OCI-LY1 (cell line): ENCODE results near the gene RPL28.

Experiments
- H2AFZ ChIP-seq: fragments of 200-600 bp; sonication (generic), shearing (Covaris generic); 2 replicates; pipeline ENCODE4 v1.6.0; 2014; ENCODE audit warnings: antibody characterized with exemption, mild to moderate bottlenecking, low read length
- H3F3A ChIP-seq: fragments of 200-600 bp; sonication (generic), shearing (Covaris generic); 2 replicates; pipeline ENCODE4 v1.6.0; 2014; ENCODE audit warnings: mild to moderate bottlenecking, antibody characterized with exemption, low read length, moderate library complexity; ENCODE audit not compliant: insufficient read depth
- H3K27ac ChIP-seq: fragments of 200-600 bp; sonication (generic); 2 replicates; pipeline ENCODE4 v1.5.1; 2014; ENCODE audit warnings: low read length, mixed run types, mild to moderate bottlenecking, low read depth; ENCODE audit not compliant: poor library complexity, severe bottlenecking
- H3K27me3 ChIP-seq: fragments of 200-600 bp; sonication (generic); 2 replicates; pipeline ENCODE4 v1.6.0; 2014; ENCODE audit warnings: antibody characterized with exemption, mild to moderate bottlenecking, low read length, moderate library complexity; ENCODE audit not compliant: insufficient read depth
- H3K36me3 ChIP-seq: fragments of 200-600 bp; sonication (generic); 2 replicates; pipeline ENCODE4 v1.6.1; 2014; ENCODE audit warnings: mild to moderate bottlenecking, antibody characterized with exemption, low read length, moderate library complexity, mixed read lengths; ENCODE audit not compliant: insufficient read depth
- H3K4me1 ChIP-seq: fragments of 200-600 bp; sonication (generic); 2 replicates; pipeline ENCODE4 v1.5.1; 2014; ENCODE audit warnings: mild to moderate bottlenecking, low read length, moderate library complexity; ENCODE audit not compliant: insufficient read depth, severe bottlenecking
- H3K4me2 ChIP-seq: fragments of 200-600 bp; sonication (generic), shearing (Covaris generic); 2 replicates; pipeline ENCODE4 v1.6.1; 2014; ENCODE audit warnings: low read length
- H3K4me3 ChIP-seq: fragments of 200-600 bp; sonication (generic); 2 replicates; pipeline ENCODE4 v1.5.1; 2014; ENCODE audit warnings: low read length, low read depth, mild to moderate bottlenecking, mixed read lengths; ENCODE audit not compliant: poor library complexity, severe bottlenecking
- H3K79me2 ChIP-seq: fragments of 200-600 bp; shearing (Covaris generic); 2 replicates; pipeline ENCODE4 v1.6.1; 2016; ENCODE audit warnings: mixed run types, low read length, mixed read lengths; ENCODE audit not compliant: insufficient read depth
- H3K9ac ChIP-seq: fragments of 200-600 bp; sonication (generic), shearing (Covaris generic); 2 replicates; pipeline ENCODE4 v1.6.1; 2014; ENCODE audit warnings: mild to moderate bottlenecking, low read length, mixed read lengths
- H3K9me2 ChIP-seq: fragments of 200-600 bp; sonication (generic), shearing (Covaris generic); 2 replicates; pipeline ENCODE4 v1.6.1; 2014; ENCODE audit warnings: low read depth, mild to moderate bottlenecking, low read length, mixed read lengths
- H3K9me3 ChIP-seq: fragments of 200-600 bp; shearing (Covaris generic); 2 replicates; pipeline ENCODE4 v1.6.1; 2014; ENCODE audit warnings: low read length, mixed read lengths
- H4K20me1 ChIP-seq: fragments of 200-600 bp; sonication (generic), shearing (Covaris generic); 2 replicates; pipeline ENCODE4 v1.6.0; 2016; ENCODE audit warnings: mild to moderate bottlenecking, low read length; ENCODE audit not compliant: insufficient read depth
- EZH2 ChIP-seq: fragments of 200-600 bp; sonication (generic), shearing (Covaris generic); IDR thresholded peaks from 2 replicates; pipeline ENCODE4 v1.8.0; 2017; ENCODE audit warnings: borderline replicate concordance, mixed run types, mild to moderate bottlenecking, antibody characterized with exemption, low read length, moderate library complexity, mixed read lengths
- TF ChIP-seq, protein P1 (sequence below): fragments of 200-600 bp; sonication (generic), shearing (Covaris generic); IDR thresholded peaks from 2 replicates; pipeline ENCODE4 v1.5.1; 2017; ENCODE audit warnings: mild to moderate bottlenecking, antibody characterized with exemption, low read length, moderate library complexity, mixed read lengths

Gene RPL28

GRCh38 chr19:55441692-55442321 lies 56.1 kb downstream of the RPL28 start:
- Histone ChIP-seq H3K4me1 (no peaks in the 10 kb centered on the region), H3F3A (no peaks in the 10 kb centered on the region), H3K4me3 (no peak overlapping the region), H3K9me2 (no peaks in the 10 kb centered on the region), H3K9me3 (no peaks in the 10 kb centered on the region), H3K27me3 (no peaks in the 10 kb centered on the region), H3K4me2 (no peak overlapping the region), H2AFZ (no peak overlapping the region), H4K20me1 (no peaks in the 10 kb centered on the region), H3K27ac (no peak overlapping the region), H3K79me2 (no peaks in the 10 kb centered on the region), H3K9ac (no peak overlapping the region), H3K36me3 (no peaks in the 10 kb centered on the region)
- TF ChIP-seq, protein P1, sequence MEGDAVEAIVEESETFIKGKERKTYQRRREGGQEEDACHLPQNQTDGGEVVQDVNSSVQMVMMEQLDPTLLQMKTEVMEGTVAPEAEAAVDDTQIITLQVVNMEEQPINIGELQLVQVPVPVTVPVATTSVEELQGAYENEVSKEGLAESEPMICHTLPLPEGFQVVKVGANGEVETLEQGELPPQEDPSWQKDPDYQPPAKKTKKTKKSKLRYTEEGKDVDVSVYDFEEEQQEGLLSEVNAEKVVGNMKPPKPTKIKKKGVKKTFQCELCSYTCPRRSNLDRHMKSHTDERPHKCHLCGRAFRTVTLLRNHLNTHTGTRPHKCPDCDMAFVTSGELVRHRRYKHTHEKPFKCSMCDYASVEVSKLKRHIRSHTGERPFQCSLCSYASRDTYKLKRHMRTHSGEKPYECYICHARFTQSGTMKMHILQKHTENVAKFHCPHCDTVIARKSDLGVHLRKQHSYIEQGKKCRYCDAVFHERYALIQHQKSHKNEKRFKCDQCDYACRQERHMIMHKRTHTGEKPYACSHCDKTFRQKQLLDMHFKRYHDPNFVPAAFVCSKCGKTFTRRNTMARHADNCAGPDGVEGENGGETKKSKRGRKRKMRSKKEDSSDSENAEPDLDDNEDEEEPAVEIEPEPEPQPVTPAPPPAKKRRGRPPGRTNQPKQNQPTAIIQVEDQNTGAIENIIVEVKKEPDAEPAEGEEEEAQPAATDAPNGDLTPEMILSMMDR, result no peak
- TF ChIP-seq EZH2, result no peak

DNA sequence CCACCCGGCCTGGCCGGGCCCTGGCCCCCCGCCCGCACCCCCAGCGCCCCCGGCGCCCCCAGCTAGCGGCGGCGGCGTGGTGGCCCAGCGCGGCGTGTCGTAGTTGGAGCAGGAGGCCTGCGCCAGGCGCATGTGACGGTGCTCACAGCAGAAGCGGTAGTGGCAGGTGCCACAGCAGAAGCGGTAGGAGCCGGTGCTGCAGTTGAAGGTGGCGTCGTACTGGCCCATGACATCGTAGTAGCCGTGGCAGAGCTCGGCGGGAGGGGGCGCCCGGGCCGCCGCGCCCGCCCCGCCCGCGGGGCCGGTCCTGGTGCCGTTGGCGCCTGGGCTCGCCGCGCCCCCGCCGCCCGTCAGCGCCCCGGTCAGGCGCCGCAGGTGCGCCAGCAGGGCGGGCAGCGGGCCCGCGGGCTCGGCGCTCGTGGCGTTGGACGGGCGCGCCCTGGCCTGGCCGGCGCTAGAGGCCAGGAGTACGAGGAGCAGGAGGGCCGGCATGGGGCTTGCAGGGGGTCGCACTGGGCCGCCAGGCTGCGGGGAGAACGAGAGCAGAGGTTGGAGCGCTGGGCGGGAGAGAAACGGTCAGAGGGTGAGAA lies 56.7 kb downstream of the RPL28 start:
- H3K36me3 ChIP-seq, result no peaks in the 10 kb centered on the region
- no peak overlapping the region for H2AFZ ChIP-seq
- H3K27me3 ChIP-seq, result no peaks in the 10 kb centered on the region
- no peak for TF ChIP-seq EZH2
- TF ChIP-seq, protein P1, result no peak
- no peak overlapping the region for H3K27ac ChIP-seq
- no peaks in the 10 kb centered on the region for H3K4me1 ChIP-seq
- H3F3A ChIP-seq, result no peaks in the 10 kb centered on the region
- no peaks in the 10 kb centered on the region for H3K9me2 ChIP-seq
- H3K79me2 ChIP-seq, result no peaks in the 10 kb centered on the region
- H3K4me2 ChIP-seq, result no peak overlapping the region
- H3K9ac ChIP-seq, result no peak overlapping the region
- H4K20me1 ChIP-seq, result no peaks in the 10 kb centered on the region
- no peak overlapping the region for H3K4me3 ChIP-seq
- no peaks in the 10 kb centered on the region for H3K9me3 ChIP-seq

- no peak within 1 kb of the TSS for H3K9ac ChIP-seq
- no peak within 1 kb of the TSS for H3K27ac ChIP-seq
- no peak within 1 kb of the TSS for H3K4me2 ChIP-seq
- H4K20me1 ChIP-seq, result no peaks in the 10 kb centered on the region
- no peaks in the 10 kb centered on the region for H3K4me1 ChIP-seq
- no peaks in the 10 kb centered on the region for H3K9me2 ChIP-seq
- no peaks in the 10 kb centered on the region for H3K9me3 ChIP-seq
- H3F3A ChIP-seq, result no peaks in the 10 kb centered on the region
- TF ChIP-seq, protein P1, result no peak
- no peak for TF ChIP-seq EZH2
- H3K36me3 ChIP-seq, result no peaks in the 10 kb centered on the region
- H3K27me3 ChIP-seq, result no peaks in the 10 kb centered on the region
- H3K79me2 ChIP-seq, result no peaks in the 10 kb centered on the region
- H2AFZ ChIP-seq, result no peak within 1 kb of the TSS
- no peak within 1 kb of the TSS for H3K4me3 ChIP-seq
These were observed 57.5 kb downstream of the RPL28 start, which contains the start of gene SHISA7 for GRCh38 chr19:55443045-55443823. Gene SHISA7, minus strand, starts transcription at chr19:55443300. Its CDS starts 437 bp downstream, at chr19:55442863.
